Activated naive CD4-positive, alpha-beta T cell treated with anti-CD3 and anti-CD28 coated beads, Interleukin-2, amount 50 U/mL, for 16 hours (primary cell): Measurements from ENCODE around the gene FBLN2.

Source experiments
- DNase-seq: peaks from one replicate; pipeline ENCODE4 v3.0.0-alpha.2; 2020

The FBLN2 gene

DNA sequence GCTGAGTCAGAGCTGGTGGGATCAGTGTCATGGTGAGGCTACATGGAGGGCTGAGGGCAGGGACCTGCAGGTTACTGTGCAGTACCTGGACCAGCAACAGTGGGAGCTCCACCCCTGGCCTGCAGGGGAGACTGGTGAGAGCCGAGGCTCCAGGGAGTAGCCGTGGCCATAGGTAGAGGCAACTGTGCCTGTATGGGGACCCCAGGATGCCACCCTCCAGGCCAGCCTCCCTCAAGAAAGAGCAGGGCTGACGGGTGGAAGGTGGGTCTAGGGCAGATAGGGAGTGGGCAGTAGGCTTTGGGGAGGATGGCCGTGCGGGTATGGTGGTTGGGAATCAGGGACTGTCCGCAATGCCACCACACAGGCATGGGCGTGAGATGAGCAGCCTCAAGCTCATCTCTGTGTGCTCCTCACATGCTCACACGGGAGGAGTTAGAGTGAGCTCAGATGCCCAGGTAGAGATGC, 35.5 kb downstream of the FBLN2 start:
- no peak for DNase-seq

DNA sequence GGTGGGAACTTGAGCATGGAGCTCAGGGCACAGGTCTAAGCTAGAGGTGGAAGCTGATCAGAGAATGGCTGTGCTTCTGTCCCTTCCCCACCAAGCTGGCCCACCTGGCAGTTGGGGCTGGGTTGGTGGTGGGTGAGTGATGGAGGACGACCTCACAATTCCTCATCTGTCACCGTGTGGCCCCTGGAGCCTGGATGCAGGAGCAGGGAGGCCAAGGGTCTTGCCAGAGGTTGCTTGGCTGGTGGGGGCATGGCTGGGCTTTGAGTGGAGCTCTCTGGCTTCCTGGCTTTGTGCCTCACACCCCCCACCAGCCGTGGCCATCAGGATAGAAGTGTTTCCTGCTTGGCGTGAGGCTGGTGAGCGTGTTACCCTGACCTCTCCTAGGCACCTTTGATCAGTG, 36.0 kb downstream of the FBLN2 start:
- DNase-seq = no peak

DNA sequence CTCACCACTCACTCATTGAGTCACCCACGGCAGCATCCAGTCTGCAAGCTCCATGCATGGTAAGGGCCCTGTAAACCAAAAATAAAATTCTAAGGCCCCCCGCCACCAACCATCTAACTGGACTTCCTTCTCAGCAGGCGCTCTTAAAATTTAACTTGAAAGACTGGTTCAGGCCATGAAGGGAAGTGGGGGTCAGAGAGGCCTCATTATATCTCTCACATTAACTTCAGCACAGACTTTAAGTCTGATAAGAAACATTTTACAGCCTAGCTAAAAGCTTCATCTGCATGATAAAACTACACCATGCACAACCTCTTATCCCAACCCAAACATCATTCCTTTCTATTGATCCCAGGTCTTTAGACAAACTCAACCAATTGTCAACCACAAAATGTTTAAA, 38.5 kb downstream of the FBLN2 start:
- no peak for DNase-seq

DNA sequence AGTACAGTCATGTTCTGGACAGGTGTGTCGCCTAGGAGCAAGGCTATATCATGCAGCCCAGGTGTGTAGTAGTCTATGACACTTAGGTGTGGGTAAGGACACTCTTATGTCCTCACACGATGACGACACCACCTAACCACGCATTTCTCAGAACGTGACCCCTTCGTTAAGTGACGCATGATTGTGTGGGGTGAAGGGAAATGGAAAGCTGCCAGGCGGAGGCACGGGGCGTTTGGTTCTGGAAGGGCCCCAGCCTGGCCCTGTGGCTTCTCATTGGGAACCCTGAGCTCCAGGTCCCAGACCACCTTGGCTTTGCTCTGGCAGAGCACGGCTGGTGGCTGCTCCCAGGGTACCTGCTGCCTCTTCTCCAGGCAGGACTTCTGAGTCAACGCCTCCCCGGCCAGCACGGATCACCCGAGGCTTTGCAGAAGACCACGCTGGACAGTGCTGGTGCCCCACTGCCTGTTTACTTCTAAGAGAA, 39.3 kb downstream of the FBLN2 start:
- no peak for DNase-seq

DNA sequence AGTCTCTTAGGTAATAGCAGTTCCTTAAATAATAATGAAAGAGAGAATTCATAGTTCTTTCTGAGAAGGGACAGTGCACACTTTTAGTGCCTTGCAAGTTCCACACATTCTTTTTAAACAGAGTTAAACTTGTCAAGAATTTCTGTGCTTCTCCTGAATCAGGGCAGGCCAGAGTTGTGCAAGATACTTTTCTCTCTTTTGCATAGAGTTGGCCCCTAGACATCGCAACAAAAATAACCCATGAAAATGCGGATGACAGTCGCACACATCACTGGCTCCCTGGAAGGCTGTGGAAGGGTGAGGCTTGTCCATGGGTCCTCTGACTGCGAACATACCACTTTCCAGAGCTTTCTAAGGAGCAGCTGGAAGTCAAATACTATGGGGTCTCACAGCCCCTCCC, 40.1 kb downstream of the FBLN2 start:
- DNase-seq = no peak

DNA sequence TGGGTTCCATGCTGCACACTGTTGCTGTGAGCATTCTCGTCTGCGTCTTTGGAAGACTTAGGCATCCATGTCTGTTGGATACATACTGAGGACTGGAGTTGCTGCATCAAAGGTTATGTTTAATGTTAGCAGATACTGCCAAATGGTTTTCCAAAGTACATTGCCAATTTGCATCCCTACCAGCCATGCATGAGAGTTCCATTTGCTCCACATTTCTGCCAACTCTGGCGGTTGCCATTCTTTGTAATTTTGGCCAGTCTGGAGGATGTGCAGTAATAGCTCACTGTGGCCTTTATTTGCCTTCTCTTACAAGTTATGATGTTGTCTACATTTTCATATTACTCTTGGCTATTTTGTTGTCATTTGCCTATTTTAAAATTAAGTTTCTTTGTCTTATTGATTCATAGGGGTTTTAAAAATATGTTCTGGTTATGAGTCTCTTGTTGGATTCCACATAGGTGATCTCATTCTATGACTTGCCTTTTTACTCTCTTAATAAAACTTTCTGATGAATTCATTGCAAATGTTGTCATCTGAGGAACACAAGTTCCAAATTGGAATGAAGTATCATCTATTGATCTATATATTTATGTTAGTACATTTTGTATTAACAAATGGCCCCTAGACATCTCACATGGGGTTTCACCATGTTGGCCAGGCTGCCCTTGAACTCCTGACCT, 42.1 kb downstream of the FBLN2 start:
- no peak for DNase-seq

DNA sequence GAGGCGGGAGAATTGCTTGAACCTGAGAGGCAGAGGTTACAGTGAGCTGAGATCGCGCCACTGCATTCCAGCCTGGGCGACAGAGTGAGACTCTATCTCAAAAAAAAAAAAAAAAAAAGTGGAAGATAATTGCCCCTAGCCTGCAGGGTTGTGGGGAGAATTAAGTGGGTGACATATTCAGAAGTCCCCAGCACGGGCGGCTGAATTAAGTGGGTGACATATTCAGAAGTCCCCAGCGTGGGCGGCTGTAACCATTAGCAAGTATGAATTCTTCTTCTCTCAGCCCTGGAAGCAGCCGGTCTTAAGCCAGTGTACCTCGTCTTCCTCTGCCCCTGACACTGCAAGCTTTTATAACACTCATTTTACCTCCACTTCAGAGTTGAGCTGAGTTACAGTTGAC, 44.7 kb downstream of the FBLN2 start:
- DNase-seq = no peak

DNA sequence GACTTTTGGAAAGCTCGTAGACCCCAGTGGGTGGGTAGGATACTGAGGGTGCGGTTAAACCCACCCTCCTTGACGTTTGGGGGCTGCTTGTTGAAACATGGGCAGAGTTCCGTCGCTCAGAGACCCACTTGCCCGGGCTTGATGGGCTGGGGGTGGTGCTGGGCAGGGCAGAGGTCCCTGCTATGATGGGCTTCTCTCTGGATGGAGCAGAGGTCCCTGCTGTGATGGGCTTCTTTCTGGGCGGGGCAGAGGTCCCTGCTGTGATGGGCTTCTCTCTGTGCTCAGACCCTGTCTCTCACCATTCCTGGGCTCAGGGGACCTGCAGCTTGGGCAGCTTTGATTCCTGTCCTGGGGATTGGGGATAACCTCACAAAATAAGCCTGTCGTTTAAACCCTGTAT, 45.2 kb downstream of the FBLN2 start:
- DNase-seq = no peak

DNA sequence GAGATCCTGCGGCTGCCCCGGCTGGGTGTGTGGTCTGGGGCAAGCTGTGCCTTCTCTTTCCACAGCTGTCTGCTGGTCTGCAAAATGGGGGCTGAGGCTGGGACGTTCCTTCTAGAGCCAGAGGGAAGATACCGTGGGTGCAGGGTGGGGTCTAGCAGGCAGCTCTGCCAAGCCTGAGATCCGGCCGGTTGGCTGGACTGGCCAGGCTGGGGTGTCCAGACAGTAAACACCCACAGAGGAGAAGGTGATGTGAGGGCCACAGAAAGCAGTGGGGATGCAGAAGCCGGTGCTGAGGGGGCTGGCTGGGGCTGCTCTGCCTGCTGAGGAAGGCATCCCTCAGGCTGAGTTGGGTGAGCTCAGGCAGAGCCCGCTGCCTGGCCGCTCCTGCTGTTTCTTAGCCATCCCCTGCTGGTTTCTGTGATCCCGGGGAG, 46.1 kb downstream of the FBLN2 start:
- no peak for DNase-seq

DNA sequence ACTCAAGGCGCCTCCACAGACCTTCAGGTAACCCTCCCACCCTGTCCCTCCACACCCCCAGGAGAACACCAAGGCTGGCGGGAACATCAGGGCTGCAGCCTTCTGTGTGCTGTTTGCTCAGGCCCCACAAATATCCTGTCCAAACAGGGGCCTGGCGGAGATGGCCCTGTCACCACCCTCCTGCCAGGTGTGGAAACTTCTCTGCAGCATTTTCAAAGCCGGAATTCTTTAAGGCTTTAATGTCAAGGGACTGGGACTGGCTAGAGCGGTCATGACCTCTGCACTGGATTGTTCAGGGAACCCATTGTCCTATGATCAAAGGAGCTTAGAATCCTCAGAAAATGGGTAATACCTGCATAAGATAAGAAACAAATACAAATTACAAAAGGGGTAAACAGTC, 46.6 kb downstream of the FBLN2 start:
- no peak for DNase-seq

DNA sequence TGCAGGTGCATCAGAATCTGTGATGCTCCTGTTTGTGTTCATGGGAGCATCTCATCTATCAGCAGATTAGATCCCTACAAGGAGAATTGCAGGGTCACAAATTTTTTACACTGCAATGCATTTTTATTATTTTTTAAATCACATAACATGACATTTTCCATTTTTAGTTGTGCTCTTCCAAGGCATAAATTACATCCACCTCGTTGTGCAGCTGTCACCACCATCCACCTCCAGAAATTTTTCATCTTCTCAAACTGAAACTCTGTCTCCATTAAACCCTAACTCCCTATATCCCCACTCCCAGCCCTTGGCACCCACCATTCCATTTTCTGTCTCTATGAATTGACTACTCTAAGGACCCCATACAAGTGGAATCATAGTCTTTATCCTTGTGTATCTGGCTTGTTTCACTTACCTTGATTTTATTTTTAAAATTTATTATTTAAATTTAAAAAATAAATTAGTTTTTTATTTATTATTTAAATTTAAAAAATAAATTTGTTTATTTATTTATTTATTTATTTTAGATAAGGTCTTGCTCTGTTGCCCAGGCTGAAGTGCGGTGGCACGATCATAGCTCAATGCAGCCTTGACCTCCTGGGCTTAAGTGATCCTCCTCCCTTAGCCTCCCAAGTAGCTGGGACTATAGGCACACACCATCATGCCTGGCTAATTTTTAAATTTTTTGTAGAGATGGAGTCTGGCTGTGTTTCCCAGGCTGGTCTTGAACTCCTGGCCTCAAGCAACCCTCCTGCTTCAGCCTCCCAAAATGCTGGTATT, 47.7 kb downstream of the FBLN2 start:
- DNase-seq = no peak

DNA sequence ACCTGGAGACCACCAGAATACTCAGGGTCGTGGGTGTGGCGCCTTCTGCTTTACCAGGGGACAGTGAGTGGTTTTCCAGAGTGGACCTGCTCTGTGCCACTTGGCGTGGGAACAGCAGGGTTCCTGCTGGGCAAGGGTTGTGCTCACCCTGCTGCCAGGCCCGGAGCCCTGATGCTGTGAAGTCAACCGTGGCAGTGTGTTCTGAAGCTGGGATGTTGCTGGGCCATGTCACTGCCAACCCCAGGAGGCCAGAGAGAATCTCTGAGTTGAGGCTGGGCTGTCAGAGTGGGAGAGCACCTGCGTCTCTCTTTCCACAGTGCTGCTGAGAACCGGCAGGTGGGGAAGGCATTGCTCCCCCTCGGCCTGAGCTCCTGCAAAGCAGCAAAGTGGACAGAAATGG, 48.7 kb downstream of the FBLN2 start:
- no peak for DNase-seq

DNA sequence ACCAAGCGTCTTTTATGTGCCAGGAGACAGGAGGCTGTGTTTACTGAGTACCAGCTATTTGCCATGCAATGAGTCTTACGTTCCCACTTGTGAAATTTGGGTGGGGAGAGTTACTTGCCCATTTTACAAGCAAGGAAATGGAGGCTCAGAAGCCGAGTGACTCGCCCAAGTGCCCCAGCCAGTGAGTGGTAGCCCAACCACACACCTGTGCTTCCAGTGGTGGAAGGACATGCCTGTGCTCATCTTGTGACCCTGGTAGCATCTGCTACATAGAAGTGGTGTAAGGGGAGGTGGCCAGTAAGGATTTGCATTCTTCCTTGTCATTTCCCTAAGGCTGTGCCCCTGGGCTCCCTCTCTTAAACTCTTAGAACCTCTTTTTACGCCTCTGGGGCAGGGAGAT, 49.3 kb downstream of the FBLN2 start:
- no peak for DNase-seq

DNA sequence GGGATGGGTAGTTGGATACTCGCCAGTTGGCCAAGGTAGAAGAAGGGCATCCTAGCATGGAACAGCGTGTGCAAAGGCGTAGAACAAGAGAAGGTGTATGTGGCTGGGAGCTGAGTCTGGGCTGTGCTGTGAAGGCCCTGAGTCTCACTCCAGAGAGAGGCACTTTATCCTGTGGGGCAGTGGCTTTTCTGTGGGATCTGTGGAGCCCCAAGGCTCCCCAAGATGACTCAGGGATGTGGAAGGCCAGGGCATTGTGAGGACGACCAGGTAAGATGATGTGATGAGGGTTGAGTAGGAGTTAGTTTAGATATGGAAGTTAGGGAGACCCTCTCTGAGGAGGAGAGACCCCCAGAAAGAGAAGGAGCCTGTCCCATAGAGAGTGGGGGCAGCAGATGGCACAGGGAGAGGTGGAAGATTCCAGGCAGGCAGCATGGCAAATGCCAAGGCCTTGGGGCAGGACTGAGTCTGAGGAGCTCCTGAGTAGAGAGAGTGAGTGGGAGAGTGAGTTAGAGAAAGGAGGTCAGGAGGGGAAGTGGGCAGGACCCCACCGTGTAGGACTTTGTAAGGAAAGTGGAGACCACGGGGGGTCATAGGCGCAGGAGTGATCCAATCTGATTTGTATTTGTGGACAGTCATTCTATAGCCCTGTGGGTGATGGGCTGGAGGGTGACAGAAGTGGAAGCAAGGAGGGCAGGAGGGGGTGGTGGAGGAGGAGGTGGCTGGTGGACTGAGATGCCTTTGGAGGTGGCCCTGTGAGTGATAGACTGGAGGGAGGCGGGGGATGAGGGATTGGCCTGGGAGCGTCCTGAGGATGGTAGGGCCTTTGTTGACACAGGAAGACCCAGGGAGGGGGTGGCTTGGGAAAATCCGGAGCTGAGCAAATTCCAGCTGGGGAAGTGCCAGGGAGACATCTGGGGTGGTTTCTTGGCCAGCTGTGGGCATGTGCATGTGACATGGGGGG, 50.3 kb downstream of the FBLN2 start:
- DNase-seq = no peak

DNA sequence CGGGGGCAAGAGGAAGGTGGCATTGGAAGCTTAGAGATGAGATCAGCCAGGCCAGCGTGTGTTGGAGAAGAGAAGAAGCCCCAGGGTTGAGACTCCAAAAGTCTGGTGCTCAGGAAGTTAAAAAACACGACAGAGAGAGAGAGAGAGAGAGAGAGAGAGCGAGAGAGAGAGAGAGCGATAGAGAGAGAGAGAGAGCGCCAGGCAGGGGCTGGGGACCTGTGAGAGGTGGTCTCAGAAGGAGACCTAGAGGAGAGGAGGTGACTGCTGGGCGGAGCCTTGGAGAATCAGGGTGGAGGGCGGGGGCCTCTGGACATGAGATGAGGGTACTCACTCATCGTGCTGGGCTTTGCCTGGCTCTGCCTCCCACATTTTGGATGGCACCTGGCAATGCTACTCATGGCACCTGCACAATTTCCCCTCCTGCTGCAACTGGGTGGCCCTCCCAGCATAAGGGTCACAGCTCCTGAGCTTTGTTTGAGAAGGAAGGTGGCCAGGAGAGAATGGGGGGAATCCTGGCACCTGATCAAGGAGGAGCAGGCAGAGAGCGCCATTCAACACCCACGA, 51.0 kb downstream of the FBLN2 start:
- no peak for DNase-seq

DNA sequence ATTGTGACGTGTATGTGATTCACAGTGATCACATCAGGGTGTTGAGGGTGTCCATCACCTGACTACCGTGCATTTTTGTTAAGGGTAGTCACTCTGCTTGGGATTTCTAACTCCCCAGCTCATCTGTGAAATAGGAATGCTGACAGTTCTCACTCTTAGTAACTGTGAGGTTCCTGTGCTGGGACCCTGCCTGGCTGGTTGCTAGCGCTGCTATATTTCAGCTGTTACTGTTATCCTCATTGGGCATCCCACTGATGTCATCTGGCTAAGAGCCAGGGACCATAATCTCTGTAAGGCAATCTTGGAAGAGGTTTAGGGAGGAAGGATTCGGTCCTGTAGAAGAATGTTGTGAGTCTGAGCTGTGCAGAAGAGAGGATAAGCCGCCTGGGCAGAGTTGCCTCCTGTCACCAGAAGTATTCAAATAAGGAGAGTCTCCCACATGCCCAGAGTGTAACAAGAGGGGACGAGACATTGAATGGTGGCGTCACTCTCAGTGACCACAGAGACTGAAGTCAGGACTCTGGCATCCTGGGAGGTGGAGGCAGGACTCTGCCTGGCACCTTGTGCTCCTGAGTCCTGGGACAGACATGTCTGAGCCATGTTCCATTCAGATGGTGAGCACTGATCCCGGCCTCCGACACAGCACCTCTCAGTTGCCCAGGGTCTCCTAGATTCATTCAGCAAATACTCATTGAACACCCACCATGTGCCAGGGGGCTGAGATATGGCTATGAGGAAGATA, 52.2 kb downstream of the FBLN2 start:
- no peak for DNase-seq

DNA sequence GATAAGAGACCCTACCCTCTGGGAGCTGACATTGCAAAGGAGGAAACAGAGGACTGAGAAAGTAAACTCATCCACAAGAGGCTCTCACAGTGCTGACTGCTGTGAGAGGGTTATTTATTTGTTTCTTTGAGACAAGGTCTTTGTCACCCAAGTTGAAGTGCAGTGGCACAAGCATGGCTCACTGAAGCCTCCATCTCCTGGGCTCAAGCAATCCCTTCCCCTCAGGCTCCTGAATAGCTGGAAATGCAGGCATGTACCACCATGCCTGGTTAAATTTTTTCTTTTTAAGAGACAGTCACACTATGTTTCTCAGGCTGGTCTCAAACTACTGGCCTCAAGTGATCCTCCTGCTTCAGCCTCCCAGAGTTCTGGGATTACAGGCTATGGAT, 52.8 kb downstream of the FBLN2 start:
- DNase-seq = no peak

DNA sequence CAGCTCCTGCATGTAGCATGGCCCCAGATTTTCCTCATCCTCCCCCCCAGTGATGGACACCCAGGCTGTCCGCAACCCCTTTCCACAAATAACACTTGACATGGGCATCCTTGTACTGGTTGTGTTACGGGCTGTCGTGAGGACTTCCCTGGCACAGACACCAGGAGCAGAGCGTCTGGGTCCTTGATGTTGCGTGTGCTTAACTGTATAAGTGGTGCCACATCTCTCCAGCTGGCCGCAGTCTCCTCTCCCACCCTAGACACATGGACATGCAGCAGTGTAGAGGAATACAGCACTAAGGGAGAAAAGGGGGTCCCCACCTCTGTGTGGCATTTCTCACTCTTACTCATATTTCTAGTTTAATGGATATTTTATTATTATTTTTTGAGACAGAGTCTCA, 56.6 kb downstream of the FBLN2 start:
- DNase-seq = no peak

DNA sequence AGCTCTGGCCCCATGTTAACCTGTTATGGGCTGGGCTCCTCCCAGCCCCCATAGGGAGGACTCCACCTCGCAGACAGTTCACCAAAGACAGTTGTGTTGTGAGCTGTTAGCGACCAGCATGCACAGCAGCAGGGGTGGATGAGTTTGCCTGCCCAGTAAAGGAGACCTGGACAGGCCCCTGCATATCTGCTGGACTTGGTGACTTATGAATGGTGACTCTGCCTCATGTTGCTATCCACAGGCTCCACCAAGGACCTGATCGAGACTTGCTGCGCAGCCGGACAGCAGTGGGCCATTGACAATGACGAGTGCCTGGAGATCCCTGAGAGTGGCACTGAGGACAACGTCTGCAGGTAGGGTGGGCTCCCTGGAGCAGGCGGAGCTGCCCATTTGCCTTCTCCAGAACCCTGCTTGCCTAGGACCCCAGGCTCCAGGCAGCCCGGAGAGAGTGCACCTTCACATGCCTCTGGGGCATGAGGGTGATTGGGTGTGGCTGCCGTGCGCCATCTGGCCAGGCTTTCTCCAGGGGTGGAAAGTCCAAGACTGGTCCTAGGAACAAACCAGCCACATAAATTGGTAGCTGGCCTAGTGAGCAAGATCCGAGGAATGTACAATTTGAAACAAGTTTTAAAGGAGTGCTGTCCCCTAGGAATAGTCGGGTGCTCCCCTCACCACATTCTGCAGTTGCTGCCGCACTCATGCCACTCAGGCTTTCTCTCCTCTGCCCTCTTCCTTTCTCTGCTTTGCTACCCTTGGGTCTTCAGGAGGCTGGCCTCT, 59.1 kb downstream of the FBLN2 start:
- DNase-seq = no peak

DNA sequence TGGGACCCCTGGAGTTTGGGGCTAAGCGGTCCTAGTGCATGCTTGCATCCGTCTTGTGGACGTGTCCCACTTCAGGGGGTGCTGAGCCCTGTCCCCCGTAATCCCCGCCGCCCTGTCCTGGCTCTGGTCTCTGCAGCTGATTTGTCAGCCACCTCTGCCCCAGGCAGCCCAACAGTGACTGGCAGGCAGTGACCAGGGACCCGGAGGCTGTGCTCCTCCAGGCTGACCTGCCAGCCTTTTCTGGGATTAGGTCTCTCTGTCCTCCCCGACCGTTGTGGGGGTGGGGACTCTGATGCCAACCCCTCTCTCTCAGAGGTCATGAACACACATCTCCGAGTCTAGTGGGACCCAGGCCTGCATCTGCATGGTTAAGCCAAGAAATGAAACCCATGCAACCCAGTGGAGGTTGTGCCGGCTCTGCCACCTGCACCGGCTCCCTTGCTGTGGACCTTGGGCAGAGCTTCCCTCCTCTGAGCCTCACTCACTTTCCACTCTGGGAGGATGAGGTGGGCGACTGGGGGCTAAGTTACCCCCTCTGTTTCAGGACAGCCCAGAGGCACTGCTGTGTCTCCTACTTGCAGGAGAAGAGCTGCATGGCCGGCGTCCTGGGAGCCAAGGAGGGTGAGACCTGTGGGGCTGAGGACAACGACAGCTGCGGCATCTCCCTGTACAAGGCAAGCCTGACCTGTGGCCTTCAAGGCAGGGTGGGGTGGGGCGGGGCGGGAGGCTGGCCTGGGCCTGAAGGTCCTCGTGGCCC, 60.2 kb downstream of the FBLN2 start:
- no peak for DNase-seq
